Stimulated activated CD8-positive, alpha-beta memory T cell treated with anti-CD3 and anti-CD28 coated beads, Interleukin-2, amount 100 ng/mL, for 1 hour (primary cell): ENCODE data around the gene ALDH1L2.

Experiments
- DNase-seq, 2 donors: peaks; one replicate each; pipeline ENCODE4 v3.0.0-alpha.2; 2020; ENCODE audit warnings: low read depth in 2 of 2

ALDH1L2 gene

GRCh38 chr12:105033851-105034250, 50.4 kb downstream of the ALDH1L2 start:
- no peak for DNase-seq

DNA sequence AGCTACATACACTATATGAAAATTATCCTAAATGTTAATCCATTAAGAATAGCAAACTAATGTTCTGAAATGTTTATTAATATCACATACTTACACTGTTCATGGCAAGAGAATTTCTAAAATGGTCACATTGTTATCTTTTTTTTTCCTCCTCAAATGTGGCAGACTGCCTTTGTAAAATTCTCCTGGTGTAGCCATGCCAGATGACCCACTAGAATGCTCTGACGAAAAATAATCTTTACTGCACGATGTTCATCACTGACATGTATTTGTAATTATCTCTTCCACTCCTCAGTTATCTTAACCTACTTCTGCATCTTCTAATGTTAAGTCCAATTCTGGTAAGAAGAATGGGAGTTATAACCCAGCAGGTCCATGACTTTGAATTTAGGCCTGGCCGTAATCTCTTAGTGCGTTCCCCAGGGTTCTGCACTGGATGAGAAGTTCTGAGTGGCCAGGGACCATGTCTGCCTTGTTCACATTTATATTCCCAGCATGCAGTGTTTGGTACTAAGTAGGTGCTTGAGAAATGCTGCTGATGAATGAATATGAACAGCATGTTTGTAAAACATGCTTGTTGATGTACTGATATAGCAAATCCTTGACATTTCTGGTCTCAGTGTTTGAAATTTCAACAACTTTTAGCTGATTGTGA, 51.4 kb downstream of the ALDH1L2 start:
- DNase-seq: no peak

DNA sequence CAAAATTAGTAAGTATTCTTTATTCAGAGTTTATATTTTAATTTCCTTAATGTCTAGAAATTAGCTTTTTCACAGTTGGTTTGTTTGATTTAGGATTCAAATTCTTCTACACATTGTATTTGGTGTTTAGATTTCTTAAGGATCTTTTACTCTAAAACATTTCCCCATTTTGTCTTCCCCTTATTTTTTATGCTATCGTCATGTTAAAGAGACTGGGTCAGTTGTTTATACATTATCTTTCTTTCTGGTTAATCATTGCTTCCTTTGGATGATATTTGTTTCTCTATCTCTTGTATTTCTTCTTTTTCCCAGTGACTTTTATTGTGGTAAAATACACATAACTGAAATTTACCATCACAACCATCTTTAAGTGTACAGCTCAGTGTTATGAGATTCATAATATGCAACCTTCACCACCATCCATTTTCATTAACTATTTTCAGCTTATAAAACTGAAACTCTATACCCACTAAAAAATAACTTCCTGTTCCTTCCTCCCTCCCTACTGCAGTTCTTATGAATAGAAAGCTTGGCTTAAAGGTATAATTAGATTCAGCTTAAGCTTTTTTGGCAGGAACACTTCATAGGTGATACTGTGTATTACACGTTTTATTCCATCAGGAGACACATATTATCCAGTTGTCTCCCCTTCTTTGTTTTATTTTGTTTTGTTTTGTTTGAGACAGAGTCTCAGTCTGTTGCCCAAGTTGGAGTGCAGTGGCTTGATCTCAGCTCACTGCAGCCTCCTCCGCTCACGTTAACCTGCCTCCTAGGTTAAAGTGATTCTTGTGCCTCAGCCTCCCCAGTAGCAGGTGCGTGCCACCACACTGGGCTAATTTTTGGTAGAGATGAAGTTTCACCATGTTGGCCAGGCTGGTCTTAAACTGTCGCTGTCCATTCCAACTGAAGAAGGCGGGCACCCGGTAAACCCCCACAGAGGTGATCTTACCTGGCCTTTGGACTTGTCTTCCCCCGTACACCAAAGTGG, 53.1 kb downstream of the ALDH1L2 start:
- DNase-seq: no peak

- no peak for DNase-seq
Observed at GRCh38 chr12:105026411-105026810, 57.8 kb downstream of the ALDH1L2 start.

- no peak for DNase-seq
Observed at GRCh38 chr12:105025890-105026289, 58.4 kb downstream of the ALDH1L2 start.

GRCh38 chr12:105024928-105025327, 59.3 kb downstream of the ALDH1L2 start:
- DNase-seq: no peak

DNA sequence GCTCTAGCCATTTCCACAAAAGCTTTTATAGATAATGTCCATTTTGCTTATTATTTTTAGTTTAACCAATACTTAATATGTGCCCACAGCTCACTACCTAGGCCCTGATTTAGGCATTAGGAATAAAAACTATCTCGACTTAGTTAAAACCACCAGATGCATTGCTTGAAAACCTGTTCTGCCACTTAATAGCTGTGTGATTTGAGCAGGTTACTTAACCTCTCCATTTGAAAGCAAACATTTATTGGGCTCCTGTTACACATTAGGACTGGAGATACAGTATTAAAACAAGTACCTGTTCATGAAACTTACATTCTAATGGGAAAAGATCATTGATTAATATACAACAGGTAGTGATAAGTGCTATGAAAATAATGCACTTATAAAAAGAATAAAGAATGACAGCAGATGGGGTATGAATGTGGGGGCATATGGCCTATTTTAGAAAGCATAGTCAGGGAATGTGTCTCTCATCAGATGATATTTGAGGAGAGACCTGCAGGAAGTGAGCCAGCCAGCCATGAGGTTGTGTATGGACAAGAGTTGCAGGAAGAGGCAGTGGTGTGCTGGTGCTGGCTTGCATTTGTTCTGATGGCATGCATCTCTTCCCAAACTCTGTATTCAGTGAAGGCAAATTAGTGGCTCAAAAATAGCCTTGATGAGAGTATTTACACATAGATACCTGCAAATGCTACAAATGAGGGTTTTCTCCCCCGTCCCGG, 63.9 kb downstream of the ALDH1L2 start:
- DNase-seq: no peak

DNA sequence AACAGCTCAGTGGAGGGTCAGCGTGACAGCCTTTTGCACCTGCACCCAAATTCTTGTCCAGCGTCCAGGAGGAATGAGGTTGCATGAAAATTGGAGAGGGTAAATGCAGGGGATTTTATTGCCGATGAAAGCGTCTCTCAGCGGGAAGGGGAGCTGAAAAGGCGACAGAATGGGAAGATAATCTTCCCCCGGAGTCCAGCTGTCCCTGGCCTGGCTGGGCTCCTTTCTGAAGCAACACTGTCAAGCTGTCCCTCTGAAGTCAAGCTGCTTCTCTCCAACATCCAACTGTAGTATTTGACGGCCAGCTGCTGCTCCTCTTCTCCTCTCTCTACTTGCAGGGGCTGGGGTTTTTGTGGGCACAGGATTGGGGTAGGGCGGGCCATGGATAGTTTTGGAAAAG, 65.5 kb downstream of the ALDH1L2 start:
- DNase-seq: no peak

DNA sequence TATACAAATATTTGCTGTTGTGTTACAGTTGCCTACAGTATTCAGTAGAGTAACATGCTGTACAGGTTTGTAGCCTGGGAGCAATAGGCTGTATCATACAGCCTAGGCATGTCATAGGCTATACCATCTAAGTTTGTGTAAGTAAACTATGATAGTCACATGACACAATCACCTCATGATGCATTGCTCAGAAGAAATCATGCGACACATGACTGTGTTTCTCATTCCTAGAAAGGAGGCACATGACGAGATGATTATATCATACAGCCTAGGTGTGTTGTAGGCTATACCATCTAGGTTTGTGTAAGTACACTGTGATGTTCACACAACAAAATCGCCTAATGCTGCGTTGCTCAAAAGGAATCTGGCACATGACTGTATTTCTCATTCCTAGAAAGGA, 66.2 kb downstream of the ALDH1L2 start:
- DNase-seq: no peak

DNA sequence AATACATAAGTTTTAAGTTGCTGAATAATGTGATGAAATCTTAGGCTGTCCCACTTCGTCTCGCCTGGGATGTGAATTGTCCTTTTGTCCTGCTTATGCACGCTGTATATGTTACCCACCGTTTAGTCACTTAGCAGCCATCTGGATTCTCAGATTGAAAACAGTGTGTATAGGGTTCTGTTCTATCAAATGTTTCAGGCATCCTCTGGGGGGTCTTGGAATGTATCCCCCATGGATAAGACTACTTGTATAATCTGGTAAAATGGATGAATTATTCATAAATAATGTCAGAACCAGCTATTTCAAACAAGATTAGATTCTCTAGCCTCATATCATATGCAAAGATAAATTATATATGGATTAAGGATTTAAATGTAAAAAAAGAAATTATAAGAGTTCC, 68.7 kb downstream of the ALDH1L2 start:
- no peak for DNase-seq

- DNase-seq: no peak
Observed at GRCh38 chr12:105014603-105015002, 69.7 kb downstream of the ALDH1L2 start.

- no peak for DNase-seq
Observed at GRCh38 chr12:105013892-105014291, 70.4 kb downstream of the ALDH1L2 start.

- DNase-seq: no peak
Observed at GRCh38 chr12:105001476-105001875, 82.8 kb downstream of the ALDH1L2 start.

GRCh38 chr12:104999347-104999685, 84.9 kb downstream of the ALDH1L2 start:
- no peak for DNase-seq

DNA sequence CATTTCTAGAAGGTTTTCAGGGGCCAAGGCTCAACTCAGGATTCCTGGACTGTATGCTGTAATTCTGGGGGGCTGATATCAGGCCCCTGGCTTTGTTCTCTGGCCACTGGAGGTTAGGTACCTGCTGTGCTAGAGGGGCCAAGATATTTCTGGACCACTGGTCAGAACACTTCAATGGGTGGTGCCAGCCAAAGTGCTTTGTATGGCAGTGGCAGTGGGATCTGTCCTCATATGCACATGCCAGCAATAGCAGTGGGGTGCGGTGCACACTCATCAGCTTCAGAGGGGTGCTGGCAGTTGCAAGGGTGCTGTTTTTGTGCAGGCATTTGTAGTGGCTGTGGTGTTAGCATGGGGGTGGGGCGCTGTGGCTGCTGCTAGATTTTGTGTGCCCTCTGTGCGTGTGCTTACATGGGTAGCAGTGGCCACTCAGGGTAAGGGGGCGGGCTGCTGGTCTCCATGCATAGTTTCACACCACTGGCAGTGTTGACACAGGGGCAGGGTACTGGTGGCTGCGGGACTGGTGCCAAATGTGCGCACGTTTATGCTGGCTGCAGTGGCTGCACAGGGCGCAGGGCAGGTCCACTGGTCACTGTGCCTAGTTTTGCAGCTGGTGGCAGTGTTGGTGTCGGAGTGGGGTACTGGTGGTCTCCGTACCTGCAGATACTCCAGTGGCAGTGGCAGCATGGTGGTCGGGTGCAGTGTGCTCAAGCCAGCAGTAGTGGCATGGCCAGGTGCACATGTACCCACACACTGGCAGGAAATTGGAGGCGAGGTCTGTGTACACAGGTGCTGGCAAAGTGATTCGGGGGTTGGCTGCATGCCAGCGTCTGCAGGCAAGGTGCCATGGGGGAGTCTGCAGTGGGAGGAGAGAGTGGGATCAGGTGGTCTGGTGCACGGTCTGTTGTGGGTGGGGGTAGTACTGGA, 85.6 kb downstream of the ALDH1L2 start:
- no peak for DNase-seq

- no peak for DNase-seq
Observed at GRCh38 chr12:104997541-104997940, 86.7 kb downstream of the ALDH1L2 start.

GRCh38 chr12:104994336-104994735, 89.9 kb downstream of the ALDH1L2 start:
- DNase-seq: no peak

- no peak for DNase-seq
Observed at GRCh38 chr12:104991565-104992128, 92.6 kb downstream of the ALDH1L2 start.

DNA sequence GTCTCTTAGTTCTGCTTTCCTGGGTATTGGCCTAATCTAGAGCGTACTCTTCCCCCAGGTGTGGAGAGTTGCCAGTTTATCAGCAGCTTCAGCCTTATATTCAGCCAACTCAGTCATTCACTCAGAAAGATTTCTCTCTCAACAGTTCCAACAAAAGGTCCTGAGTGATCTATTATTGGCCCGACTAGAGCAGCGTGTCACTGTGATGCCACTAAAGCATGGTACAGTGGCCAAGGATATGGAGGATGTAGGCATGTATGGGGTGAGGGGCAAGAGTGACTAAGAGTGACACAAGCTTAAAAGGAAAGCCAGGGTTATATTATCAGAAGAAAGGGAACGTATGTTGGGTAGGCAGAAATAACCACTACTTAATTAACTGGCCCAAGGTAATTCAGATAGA, 93.3 kb downstream of the ALDH1L2 start:
- no peak for DNase-seq

GRCh38 chr12:104986022-104986941, 98.0 kb downstream of the ALDH1L2 start, which contains the start of gene NOPCHAP1:
NOPCHAP1 (plus strand) TSS chr12:104986316; CDS start chr12:104986353, 37 bp downstream.
- DNase-seq: peak; percentile 69 to 75
